GM19351 (cell line): ENCODE data around the gene HERC2.

Source experiments
- ATAC-seq: cut with Tn5 transposase; IDR thresholded peaks from one replicate; pipeline ENCODE4 v1.9.1; 2021; ENCODE audit warnings: mild to moderate bottlenecking, moderate library complexity; ENCODE audit not compliant: unreplicated experiment

The HERC2 gene

DNA sequence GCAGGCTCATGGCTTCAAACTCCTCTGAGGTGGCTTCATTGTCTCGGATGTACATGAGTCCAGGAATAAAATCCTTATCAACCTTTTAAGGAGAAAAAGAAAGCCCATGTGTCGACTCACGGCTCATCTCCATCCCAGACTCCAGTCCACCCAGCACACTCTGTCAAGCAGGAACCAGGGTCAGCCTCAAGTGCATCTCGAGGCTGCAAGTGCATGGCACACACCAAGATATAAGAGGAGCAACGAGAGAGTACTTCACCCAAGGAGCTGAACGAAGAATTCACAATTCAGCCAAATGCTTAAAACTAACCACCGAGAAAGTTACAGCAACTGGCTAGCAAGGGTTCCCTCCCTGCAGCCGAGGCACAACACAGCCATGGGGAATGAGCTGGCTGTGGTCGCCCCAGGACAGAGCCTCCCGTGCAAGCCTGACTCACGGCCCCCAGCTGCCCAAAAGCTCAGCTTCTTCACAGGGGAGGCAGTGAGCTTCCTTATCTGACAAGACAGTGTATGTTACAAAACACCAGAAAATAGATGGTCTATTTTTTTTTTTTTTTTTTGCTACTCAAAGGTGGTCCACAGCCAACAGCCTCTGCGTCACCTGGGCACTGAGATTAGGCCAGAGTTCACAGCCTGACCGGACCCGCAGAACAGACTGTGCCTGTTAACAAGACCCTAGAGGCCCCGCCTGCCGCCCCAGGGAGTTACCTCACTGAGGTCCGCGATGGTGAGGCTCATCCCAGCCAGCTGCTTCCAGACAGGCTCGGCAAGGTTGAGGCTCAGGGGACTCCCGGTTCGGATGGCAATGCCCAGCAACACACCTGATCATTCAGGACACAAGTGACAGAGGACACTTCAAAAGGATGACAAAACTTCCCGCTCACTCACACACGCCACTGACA lies 207.0 kb downstream of the HERC2 start:
- no peak for ATAC-seq

DNA sequence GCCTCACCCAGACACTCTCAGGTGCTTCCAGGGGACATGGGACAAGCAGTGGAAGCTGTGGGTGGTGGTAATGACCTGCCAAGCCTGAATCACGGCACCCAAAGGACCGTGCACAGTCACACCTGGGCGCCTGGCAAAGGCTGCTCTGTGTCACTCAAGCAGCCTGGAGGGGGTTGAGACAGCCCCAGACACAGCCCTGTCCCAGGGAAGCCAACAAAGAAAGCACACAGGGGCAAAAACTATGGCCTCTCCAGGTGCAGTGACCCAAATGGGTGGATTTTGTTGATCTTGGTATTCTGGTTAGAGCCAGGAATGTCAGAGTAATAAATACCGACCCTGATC lies 207.9 kb downstream of the HERC2 start:
- ATAC-seq = no peak

DNA sequence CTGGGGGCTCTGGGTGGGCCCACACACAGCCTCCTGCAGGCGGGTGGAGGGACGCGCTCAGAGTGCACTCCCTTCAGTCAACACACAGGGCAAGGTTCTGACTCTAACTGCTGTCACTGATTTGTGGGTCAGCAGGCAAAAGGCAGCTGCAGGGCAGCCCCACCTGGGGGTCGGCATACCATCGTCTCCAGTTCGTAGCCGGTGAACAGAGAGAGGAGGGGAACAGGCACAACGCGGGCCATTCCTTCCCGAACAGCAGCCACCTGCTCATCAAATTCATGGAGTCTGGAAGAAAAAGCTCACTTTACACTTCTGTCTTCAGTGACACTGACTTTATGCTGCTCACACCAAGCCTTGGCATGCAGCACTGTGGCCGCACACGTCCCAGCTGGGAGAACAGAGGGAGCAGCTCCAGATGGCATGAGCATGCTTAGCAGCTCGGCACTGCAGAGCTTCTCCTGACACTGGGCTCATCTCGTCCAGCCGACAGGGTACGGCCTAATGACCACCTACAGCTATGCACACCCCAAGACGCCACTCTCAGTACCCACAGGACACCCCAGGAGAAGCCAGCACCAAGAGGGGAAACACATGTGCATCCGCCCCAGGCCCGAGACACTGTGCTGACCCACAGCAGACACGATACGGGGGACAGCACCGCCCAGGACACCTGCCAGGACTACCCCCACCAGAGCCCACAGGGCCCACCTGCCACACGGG lies 208.4 kb downstream of the HERC2 start:
- ATAC-seq = no peak

DNA sequence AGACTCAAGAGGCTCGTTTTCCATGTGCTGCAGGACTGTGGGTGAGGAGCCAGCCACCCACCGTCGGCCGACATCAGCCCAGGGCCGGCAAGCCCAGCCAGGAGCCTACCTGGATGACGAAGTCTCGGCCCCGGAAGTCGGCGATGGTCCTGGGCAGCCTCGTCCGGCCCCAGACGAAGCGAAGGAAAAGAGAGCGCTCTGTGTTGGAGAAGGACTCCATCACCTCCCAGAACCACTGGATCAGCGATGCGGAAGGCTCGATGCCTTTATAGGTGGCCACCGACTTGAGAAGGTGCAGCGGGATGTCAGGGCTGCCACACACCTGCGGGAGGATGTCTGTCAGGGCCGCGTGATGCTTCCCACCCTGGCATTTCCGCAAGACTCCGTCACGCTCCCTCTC lies 209.0 kb downstream of the HERC2 start:
- no peak for ATAC-seq

DNA sequence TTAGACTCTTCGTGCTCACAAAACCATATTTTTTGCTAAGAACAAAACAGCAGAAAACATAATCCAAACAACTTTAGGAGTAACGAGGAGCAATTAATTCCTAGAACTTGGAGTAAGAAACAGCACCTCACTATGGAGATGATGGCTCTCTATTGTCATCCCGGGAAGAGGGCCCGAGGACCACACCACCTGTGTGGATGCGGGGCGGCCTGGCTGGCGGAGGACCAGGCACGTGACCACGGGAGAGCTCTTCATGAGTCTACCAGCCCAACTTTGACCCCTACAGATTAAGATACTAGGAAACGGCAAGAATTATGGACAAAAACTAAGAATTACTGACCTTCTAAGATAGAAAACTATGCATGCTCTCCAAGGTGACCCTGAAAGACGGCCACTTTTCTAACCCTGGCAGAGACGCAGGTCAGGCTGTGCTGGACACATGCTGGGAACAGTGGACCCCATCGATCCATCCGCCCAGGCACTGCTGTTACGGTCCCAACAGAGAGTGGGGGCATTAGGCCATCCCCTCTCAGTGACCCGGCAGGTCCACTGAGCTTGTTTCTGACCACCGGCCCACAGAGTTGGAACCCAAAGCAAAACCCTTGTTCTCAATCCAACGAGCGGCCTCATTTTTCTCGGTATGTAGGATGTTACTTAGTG lies 209.7 kb downstream of the HERC2 start:
- no peak for ATAC-seq

DNA sequence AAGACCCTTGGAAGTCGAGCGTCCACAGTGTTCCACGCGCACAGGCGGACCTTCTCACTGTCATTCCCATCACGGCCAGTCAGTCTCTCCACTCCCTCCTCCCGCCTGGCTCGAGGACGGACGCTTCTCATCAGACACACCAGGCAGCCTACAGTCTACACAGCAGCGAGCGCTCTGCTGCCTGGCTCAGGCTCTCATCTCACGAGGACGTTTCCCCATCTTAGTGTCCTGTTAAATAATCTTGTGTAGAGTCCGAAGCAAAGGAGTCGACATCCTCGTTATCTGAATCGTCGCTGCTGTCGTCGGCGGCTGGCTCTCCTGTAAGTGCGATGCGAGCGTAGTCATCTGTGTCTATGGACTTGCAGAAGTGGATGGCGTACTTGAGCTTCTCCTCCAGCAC lies 210.4 kb downstream of the HERC2 start:
- ATAC-seq = no peak

DNA sequence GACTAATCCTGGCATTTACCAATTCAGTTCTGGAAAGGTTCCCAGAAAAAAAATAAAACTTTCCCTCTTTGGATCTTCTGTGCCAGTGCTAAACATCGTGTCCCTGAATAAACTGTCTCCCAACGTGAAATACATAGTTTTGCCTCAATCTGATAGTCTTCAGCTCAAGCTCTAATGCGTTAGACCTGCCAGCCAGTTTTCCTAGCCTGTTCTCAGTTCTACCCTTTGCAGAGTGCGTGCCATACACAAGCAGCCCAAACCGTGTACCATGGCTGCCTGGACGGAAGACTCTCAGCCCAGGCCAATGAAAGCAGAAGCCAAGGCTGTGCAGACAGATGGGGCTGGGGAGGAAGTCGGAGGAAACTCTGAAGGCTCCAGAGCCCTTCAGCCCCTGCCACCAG lies 211.5 kb downstream of the HERC2 start:
- no peak for ATAC-seq

DNA sequence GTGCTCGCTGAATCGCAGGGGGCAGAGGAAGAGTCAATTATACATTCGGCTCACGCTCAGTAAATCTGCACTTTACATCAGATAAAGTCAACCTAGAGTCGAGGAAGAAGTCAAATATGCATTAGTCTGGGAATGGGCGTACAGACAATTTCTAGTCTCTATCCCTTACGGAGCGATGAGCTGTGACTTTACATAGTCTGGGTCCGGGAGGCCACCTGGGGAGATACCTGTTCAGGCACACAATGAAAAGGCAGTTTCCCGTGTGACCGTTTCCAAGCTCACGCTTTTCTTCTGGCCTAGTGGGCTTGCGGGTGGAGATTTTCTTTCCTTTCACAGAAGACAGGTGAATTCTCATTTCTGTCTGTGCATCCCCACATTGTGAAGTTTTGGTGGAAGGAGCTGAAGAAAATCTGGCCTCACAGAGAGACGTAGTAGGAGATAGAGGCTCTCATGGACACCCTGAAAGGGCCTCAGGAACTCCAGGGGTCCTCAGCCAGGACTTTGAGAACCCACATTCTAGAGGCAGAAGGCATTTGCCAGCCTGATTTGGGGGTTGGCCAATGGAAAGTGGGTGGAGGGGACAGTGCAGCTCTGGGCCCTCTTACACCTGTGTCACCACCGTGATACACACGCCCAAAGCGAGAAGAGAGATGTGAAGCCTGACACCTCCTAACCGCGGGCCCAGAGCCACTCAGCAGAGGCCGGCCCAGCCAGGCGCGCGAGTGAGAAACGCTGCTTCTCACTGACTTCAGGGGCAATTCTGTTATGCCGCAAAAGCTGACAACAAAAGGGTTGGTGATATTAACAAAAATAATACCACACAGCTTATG lies 212.1 kb downstream of the HERC2 start:
- no peak for ATAC-seq

DNA sequence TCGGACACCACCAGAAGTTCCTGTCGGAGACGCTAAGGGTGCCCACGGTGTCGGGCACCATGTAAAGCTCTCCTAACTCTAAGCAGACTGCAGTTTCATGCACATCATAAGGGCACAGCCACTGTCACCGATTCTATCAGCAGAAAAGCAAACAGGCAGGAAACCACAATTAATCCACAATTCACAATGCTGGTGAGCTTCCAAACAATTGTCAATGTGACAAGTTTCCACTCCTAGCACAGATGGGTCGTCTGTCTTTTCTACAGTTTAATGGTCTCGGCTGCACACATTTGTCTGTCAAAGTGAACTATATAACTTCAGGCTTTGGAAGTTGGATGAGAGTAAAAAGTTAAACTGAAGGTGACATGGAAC lies 214.1 kb downstream of the HERC2 start:
- peak; percentile 20 for ATAC-seq

DNA sequence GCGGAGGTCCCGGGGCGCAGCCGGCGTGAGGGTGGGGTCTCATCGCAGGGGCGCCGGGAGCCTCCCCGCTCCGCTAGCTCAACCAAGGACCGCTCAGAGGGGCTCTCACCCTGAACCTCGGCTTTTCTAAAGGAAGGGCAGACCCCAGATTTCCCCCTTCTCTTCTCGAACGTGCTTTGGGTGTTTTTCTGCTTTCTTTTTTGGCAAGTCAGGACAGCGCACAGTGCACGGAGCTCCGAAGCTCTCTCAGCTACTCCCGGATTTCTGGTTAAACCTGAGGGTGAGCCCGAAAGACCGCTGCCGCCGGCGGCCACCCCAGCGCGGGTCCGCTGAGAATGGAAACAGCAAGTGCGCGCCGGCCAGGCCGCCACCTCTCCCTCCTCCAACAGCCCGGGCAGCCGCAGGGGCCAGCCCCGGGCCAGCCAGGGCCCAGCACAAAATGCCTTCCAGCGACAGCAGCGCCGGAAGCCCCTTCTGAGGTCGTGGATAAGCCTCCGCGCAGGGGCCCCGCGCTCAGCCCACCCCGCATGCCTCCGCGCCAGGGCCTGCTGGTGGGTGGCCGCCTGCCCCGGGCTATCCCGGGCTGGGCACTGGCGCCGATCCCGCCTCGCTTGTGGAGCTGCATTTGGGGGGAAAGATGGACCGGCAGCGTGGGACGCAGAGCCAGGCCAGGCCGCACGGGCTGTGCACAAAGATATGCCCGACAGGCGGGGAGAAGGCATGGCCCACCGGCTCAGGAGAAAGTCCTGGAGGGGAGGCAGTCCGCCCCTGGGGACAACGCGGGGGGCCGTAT lies 214.7 kb downstream of the HERC2 start:
- ATAC-seq = peak; percentile 36

DNA sequence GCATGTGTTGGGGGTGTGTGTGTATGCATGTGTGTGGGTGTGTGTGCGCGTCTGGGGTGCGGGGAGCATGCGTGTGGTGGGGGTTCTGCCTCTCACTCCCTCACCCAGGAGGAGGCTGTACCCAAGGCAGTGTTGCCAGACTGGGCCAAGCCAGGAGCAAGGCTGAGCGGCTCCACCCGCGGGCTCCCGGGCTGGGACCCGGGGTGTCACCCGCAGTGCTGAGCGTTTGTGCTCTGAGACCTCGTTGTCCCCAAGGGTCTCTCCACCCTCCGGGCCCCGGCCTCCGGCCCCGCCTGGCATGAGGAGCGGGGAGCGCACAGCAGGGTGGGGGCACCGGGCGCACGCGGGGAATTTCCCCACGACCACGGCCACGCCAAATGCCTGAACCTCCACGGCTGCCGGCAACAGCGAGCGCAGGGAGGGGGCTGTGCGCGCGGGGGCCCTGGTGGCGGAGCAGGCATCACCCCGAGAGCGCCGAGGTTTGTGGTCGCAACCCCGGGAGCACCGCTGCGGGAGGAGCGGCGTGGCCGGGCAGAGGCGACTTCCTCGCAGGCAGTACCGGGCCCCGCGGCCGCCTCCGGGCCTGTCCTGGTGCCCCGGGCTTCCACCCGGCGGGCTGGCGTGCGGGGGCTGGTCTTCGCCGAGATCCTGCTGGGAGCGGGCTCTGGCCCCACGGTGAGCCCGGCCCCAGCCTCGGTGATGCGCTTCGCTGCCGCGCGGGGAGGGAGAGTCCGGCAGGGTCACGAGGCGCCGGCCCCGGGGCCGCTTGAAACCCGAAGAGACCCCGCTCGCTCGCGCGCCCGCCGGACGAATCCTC lies 215.5 kb downstream of the HERC2 start:
- ATAC-seq = peak; percentile 41

DNA sequence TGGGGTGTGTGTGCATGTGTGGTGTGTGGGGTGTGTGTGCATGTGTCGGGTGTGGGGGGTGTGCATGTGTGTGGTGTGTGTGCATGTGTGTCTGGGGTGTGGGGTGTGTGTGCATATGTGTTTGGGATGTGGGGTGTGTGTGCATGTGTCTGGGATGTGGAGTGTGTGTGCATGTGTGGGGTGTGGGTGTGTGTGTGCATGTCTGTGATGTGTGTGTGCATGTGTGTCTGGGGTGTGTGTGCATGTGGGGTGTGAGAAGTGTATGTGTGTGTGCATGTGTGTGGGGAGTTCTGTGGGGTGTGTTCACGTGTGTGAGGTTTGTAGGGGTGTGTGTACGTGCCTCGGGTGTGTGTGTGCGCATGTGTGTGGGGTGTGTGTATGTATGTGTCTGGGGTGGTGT lies 216.2 kb downstream of the HERC2 start:
- ATAC-seq = no peak

DNA sequence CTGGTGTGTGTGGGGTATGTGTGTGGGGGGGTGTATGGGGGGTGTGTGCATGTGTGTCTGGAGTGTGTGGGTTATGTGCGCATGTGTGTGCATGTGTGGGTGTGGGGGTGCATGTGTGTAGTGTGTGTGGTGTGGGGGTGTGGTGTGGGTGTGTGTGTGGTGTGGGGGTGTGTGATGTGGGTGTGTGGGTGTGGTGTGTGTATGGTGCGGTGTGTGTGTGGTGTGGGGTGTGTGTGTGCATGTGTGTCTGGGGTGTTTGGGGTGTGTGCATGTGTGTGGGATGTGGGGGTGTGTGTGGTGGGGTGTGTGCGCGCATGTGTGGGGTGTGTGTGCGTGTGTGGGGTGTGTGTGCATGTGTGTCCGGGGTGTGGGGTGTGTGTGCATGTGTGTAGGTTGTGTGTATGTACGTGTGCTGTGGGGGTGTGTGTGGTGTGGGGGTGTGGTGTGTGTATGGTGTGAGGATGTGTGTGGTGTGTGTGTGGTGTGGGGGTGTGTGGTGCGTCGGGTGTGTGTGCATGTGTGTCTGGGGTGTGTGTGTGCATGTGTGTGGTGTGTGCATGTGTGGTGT lies 216.7 kb downstream of the HERC2 start:
- ATAC-seq = no peak

DNA sequence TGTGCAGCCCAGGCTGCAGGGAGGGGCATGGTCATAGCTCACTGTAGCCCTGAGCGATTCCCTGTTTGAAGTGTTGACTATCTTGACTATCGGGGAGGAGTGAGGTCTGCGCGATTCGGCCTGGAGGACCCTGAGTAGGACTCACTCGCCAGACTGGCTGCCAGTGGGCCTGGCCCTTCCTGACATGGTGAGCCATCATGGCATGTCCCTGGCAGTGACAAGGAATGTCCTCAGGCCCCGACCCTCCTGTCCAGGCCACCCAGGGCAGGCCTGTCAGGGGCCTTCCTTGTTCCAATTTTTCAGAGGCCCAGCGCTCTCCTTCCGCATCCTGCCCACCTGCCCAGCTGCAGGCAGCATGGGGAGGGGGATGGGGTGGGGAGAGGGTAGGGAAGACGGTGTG lies 217.7 kb downstream of the HERC2 start:
- ATAC-seq = no peak

DNA sequence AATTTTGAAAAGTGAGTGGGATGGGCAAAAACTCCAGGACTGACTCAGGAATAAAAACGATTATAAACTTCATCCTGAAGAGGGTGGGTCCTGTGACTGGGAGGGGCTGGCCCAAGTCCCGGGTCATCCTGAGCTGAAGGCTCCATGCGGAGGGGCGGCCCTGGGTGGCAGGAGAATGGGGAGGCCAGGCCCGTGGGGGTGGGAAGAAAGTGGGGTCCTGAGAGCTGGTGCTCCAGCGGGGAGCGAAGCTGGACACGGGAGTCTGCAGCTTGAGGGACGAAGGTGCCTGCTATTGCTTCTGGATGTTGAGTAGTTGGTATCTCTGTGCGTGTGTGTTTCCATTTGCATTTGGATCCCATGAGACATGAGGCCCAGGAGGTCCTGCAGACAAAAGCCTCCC lies 218.1 kb downstream of the HERC2 start:
- no peak for ATAC-seq

DNA sequence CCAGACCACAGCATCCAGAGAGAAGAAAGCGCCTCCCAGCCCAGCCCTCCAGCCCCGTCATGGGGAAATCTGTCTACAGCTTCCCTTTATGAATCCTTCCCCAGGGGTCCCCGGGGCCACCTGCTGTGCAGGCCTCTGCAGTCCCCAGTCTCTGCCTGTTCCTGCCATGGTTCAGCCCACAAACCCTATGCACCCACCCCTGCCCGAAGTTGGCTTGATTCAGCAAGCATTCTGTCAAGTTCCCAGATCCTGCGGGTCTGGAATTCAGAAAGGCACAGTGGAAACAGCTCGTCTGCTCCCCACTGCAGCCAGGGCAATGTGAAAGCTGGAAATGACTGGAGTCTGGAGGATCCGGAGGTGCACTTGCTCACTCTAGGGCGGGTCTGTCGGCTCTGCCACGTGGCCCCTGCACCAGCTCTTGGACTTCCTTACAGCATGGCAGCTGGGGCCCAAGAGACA lies 220.0 kb downstream of the HERC2 start:
- ATAC-seq = no peak

DNA sequence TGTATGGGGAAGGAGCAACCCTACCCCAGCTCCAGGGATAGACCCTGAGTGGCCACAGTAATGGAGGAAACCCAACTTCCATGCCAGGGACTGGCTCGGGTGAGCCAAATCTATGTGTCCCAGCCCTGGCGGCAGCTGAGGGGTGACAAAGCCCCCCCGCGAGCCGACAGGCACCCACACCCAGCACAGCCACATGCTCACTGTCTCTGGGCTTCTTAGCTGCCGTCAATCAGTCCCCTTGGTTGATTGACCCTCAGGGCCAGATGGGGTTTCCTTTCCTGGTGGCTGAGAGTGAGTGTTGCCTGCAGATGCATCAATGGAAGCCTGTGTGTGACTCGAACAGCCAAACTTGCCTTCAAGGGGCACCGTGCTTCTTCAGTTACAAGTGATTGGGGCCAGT lies 220.8 kb downstream of the HERC2 start:
- no peak for ATAC-seq

DNA sequence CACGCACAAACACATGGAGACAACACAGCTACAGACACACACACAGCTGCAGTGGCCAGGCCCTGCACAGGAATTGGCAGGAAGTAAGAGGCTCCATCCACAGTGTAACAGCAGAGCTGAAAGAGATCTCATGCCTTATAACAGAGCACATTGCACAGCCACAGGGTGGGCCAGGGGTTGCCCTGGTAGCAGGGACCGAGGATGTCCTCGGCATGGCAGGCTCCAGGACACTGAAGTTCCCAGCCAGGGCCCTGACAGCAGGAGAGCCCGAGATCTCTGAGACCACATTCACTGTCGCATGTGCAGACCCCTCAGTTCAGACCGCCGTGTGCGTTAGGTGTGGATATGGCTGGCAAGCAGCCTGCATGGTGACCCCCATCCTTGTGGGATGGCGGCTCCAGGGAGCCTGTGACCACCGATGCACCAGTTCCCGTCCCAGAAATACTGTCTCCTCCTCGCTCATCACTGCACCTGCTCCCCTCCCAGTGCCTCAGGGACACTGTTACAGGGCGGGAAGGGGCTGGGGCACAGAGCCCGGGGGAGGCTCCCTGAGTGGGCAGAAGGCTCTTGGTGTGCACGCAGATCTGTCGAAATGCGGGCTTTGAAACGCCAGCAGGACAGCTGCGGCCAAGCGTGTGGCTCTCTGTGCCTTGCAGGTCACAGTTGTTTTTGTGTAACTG lies 221.3 kb downstream of the HERC2 start:
- no peak for ATAC-seq
